IPS-11a (cell line): Measurements from ENCODE around the gene BTBD6.
"Not testable (repeated sequence)": the region's sequence is repeated elsewhere in the genome, so short reads cannot be mapped to it uniquely, and the experiment has no call there.

Experiments used
- H3K4me3 ChIP-seq: one replicate; pipeline ENCODE4 v1.5.1; 2013; ENCODE audit warnings: low read depth, low read length, control low read depth

The BTBD6 gene

DNA sequence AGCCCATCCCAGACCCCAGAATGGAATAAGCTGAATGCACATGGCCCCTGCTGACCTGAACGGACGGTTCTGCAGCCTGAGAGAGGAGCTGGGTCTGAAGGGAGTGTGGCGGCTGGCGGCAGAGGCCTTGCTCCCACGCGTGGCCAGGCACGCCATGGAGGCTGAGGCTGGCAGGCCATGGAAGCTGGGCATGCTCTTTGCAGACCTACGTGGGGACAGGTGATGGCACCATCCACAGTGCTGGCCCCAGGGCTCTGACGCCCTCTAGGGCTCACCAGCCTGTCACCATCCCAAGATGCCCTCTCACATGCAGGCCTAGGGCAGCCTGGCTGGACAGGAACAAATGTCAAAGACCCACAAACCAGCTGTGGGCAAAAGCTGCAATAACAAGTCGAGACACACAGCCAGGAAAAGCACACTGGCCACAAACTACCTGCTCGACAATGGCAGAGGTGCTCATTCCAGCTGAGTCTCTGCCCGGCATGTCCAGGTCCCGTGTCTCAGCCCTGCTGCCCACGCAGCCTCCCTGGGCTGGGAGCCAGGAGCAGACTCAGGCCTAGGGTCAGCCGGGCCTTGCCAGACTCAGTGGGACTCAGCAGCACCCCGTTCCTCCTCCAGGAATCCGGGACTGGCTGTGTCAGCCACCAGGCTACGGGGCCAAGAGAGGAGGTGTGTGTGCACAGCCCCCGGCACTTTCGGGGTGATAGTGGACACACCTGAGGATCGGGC is 19.7 kb downstream of the BTBD6 start:
- no peak overlapping the region for H3K4me3 ChIP-seq

DNA sequence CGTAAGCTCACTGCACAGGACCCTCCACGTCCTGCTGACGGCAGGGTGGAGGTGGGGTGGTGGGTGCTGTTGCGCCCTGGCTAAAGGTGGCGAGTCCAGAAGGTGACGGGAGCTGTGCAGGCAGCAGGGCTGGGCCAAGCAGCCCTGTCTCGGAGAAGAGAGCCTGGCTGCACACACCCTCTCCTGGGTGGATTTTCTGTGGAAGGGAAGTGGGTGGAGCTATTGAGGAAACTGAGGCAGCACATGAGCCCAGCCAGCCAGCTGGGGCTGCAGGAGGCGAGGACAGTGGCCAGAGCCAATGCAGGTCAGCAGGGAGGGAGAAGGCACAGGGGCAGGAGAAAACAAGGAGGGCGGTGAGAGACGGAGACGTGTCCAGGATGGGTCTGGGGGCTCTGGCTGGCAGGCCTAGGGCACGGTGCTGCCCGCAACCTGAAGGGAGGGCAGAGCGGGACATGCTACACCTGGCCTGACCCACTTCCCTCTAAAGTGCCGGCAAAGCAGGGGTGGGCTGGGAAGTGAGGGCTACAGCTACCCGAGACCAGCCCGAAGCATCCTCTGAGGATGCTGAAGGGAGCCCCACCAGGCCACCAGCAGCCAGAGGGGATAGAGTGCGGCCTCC is 20.5 kb downstream of the BTBD6 start:
- H3K4me3 ChIP-seq: no peak overlapping the region

DNA sequence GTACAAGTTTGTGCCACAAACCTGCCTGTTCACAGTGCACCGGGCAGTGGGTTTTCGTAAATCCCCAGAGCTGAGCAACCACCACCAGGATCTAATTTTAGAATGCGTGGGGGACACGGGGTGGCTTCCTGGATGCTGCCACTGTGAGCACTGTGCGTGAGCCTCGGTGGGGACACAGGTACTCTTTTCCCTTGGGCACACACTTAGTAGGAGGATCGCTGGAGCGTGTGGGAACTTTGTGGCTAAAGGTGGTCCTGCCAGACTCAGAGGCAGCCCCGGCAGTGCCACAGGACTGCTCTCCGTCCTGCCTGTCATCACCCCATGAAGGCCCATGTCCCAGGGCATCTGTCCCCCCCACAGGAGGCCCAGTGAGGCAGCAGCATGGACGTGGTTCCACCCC is 21.1 kb downstream of the BTBD6 start:
- H3K4me3 ChIP-seq: no peak overlapping the region

DNA sequence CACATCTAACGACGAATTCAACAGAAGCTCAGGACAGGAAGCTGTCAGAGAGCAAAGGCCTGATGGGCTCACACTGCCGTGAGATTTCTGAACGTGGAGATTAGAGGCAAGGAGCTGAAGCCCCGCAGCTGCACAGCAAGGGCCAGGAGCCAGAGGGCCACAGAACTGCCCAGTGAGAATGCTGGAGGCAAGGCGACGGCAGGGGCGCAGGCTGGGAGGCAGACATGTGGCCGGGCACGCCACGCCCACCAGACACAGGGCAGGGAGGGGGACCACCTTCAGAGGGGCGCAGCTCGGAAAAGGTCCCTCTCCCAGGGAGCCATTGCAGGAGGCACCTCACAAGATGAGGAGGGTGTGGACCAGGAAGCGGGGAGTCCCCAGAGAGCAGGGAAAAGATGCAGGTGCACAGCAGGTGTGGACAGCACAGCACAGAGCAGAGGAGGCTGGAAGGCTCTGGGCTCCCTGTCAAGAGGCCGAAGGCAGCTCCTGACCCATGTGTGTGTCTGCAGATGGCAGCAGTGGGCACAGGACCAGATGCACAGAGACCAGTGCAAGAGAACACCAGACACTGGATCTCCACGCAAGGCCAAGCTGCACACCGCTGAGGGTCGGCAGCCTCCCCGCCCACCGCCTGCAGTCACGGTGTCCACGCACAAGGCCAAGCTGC is 23.0 kb downstream of the BTBD6 start:
- H3K4me3 ChIP-seq: no peak overlapping the region

DNA sequence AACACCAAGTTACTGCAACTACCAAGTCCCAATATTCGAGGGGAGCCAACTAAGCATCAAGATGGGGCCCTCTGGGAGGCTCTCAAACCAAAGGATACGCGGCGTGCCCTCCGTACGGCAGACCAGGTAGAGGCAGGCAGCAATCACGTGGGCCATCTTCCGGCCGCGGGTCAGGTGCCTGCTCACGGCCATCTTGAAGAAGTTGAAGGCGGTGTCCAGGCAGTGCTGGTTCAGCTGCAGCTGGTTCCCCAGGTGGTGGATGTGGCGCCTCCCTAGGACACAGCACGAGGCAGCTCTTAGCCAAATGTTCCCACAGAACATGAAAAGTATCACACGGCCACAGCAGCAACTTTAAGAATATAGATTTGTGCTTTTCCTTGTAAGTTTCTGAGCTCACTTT is 24.3 kb downstream of the BTBD6 start:
- no peak overlapping the region for H3K4me3 ChIP-seq

DNA sequence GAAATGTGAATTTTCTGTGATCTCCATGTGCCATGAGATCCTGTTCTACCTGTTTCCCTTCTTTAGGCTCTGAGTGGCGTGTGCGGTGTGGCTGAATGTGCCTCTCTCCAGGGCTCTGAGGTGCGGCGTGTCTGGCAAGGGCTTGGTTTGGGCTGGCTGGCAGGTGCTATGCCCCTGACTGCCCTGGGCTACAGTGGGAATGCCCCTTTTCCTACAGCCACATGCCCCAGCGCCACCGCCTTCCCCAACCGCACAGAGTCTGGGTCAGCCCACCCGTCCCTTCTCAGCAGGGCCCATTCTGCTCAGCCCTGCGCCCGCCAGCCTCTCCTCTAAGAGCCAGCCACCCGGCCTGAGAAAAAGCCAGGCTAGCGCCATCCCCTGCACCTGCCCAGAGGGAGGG is 24.7 kb downstream of the BTBD6 start:
- H3K4me3 ChIP-seq: no peak overlapping the region

DNA sequence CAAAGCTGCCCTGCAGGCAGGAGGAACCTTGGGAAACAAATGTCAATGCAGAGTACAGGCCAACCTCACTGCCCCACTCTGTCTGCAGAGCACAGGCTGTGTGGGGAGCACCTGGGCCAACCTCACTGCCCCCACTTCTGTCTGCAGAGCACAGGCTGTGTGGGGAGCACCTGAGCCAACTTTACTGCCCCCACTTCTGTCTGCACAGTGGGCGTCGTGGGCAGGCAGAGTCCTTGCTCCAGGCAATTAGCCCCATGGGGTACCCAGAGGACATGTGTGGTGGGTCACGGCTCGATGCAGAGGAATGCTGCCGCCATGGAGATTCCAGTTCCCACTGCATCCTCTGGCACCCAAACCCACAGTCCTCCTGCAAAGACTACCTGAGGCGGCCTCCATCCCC is 26.3 kb downstream of the BTBD6 start:
- H3K4me3 ChIP-seq: no peak overlapping the region

DNA sequence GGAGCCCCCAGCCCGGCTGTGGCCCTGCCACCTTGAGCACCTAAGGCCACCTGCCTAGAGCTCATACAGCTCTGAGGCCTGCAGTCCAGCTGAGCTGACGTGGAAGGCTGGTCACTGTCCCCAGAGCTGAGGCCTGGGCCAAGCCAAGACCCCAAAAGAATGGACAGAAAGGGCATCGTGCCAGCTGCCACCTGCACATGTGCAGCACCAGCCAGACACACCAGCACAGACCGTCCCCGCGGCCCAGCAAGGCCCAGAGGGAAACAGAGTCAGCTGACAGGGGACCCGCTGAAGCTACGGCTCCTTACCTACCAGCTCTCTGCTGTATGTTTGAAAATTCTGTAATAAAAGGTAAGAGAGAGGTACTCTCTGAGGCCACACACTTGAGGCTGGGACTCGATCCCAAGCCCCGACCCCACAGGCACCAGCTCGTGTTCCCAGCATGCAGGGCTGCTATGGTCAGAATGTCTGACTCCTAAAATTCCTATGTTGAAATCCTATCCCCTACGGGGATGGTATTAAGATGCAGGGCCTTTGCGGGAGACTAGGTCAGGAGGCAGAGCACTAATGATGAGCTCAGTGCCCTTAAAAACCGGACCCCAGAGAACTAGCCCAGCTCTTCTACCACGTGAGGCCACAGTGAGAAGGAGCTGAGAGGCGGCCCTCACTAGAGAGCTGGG is 27.1 kb downstream of the BTBD6 start:
- no peak overlapping the region for H3K4me3 ChIP-seq

DNA sequence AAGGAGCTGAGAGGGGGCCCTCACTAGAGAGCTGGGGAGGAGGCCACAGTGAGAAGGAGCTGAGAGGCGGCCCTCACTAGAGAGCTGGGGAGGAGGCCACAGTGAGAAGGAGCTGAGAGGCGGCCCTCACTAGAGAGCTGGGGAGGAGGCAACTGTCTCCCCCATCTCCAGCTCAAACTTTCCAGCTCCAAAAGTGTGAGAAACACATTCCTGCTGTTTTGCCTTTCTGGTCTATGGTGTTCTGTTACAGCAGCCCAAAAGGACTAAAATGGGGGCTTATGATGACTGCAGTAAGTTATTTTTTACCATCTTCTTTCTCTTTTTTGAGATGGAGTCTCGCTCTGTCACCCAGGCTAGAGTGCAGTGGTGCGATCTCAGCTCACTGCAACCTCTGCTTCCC is 29.1 kb downstream of the BTBD6 start:
- not testable (repeated sequence) for H3K4me3 ChIP-seq

DNA sequence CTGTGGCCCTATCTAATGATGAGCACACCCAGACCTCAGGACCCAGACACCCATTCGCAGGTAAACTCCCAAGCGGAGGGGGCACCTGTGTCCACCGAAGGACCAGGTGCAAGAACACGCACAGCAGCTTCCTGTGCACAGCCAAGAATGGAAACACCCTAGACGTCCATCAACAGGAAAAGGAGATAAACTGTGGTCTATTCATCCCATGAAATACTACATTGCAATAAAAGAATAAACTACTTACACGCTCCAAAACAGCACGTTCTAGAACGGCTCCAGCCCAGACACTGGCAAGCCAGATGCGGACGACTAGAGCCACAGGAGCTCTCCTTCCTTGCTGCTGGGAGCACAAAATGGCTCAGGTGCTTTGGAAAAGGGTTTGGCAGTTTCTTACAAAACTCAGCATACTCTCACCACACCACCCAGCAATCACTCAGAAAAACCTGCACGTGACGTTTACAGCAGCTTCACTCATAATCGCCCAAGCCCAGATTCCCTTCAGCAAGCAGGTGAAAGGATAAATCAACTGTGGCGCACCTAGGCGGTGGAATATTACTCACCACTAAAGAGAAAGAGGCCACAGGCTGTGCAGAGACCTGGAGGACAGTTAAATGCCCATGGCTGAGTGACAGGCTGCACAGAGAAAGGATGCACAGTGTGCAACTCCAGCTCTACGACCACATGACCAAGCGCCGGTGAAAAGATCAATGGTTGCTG is 31.5 kb downstream of the BTBD6 start:
- no peak overlapping the region for H3K4me3 ChIP-seq

DNA sequence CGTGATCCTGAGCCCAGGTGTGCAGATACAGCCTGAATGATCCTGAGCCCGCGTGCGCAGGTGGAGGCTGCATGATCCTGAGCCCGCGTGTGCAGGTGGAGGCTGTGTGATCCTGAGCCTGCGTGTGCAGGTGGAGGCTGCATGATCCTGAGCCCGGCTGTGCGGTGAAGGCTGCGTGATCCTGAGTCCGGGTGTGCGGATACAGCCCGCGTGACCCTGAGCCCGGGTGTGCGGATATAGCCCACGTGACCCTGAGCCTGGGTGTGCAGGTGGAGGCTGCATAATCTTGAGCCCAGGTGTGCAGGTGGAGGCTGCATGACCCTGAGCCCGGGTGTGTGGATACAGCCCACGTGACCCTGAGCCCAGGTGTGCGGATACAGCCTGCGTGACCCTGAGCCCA is 32.2 kb downstream of the BTBD6 start:
- H3K4me3 ChIP-seq: no peak overlapping the region

DNA sequence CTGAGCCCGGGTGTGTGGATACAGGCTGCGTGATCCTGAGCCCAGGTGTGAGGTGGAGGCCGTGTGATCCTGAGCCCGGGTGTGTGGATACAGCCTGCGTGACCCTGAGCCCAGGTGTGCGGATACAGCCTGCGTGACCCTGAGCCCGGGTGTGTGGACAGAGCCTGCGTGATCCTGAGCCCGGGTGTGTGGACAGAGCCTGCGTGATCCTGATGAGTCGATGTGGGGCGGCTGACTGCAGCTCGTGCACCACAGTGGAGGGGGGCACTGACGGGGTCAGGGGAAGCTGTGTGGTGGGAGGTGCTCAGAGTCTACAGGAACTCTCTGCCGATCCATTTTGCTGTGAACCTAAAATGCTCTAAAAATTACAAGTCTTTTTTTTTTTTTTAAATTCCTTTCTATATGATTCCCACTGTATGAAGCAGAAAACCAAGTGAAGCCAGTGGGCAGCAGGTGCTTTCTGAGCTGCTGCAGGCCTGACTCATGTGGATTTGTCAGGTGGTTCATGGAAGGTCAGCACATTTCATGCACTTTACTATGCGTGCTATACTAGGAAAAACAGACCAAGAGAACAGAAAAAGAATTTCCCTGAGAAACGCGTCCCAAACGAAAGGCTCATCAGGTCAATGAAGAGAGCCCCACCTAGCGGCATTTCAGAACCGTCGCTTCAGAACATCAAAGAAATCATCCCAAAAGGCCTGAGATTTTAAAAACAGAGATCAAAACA is 33.2 kb downstream of the BTBD6 start:
- no peak overlapping the region for H3K4me3 ChIP-seq

DNA sequence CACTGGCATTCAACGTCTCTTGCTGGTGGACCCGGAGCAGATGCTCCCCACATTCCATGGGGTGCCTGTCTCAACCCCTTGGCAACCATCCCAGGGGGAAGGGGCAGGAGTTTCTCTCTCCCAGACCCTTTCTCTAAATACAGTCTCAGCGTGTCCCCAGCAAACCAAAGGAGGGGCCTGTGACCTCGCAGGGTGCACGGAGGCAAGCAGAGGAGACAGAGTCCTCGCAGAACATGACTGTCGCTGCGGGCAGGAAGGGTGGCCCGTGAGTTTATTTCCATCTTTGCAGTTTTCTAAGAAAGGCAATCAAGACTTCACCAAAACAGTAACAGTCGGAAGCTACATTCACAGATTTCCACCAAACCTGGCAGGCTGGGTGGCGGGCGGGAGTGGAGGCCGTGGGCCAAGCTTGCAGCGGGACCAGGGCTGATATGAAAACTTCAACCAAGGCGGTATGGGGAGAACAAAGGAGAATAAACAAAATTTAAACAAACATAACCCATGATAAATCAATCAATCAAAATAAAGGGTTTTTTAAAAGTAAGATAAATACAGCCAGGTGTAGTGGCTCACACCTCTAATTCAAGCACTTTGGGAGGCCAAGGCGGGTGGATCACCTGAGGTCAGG is 33.9 kb downstream of the BTBD6 start:
- H3K4me3 ChIP-seq: no peak overlapping the region

DNA sequence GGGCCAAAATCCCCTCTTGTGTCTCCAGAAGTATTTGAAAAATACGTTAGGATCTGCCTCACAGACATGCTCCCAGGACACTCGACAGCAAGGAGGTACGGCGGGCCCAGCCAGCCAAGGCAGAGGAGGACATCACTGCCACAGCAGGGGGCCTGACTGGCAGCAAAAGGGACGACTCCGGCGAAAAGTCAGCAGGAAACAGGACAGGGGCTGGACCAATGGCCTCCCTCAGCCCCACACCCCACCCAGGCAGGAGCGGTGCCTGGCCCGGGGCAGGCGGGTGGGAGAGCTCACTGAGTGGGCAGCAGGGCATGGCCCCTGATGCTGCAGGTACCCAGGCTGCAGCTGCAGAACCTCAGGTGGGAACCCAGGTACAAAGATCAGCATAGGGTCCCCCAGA is 34.7 kb downstream of the BTBD6 start:
- H3K4me3 ChIP-seq: no peak overlapping the region

DNA sequence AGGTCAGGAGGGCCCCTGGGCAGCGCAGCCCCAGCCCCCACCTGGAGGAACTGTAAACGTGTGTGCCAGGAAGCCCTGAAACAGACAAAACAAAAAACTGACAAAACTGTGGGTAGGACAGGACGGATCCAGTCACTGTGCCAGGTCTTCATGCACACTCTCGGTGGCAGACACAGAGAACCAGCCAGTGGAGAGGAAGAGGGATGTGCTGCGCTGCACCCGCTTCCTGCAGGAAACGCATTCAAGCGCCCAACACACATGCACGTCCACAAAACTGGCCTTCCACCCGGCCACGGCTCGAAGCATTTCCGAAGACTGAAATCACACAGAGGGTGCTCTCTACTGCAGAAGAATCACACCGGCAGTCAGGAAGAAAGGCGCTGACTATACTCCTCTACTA is 35.6 kb downstream of the BTBD6 start:
- no peak overlapping the region for H3K4me3 ChIP-seq

DNA sequence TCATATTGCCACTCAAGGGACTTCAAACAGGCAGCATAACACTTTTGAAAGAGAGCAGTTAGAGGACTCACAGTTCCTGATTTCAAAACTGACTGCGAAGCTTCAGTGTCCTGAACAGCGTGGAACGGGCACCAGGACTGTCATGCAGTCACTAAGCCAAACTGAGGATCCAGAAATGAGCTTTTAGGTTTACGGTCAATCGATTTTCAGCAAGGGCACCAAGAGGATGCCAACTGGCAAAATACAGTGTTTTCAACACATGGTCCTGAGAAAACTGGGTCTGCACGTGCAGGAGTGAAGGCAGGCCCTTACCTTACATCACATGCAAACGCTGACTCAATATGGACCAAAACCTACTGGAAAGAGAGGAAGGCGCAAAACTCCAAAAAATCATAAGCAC is 36.8 kb downstream of the BTBD6 start:
- no peak overlapping the region for H3K4me3 ChIP-seq

DNA sequence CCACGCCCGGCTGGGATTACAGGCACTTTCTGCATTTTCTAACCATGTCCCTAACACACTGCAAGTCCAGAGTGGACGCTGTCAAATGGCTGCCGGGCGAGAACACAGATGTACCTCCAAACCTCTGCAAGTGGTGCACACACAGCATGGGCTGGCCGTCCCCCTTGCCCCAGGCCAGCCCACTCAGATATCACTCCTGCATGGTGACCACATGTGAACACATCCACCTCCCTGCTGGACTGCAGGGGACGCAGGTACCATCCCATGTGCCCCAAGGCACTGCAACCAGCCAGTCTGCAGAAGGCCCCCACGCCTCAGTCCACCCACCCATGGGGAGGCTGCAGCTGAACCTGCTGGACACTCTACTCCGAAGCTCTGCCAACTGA is 38.4 kb downstream of the BTBD6 start:
- H3K4me3 ChIP-seq: no peak overlapping the region

DNA sequence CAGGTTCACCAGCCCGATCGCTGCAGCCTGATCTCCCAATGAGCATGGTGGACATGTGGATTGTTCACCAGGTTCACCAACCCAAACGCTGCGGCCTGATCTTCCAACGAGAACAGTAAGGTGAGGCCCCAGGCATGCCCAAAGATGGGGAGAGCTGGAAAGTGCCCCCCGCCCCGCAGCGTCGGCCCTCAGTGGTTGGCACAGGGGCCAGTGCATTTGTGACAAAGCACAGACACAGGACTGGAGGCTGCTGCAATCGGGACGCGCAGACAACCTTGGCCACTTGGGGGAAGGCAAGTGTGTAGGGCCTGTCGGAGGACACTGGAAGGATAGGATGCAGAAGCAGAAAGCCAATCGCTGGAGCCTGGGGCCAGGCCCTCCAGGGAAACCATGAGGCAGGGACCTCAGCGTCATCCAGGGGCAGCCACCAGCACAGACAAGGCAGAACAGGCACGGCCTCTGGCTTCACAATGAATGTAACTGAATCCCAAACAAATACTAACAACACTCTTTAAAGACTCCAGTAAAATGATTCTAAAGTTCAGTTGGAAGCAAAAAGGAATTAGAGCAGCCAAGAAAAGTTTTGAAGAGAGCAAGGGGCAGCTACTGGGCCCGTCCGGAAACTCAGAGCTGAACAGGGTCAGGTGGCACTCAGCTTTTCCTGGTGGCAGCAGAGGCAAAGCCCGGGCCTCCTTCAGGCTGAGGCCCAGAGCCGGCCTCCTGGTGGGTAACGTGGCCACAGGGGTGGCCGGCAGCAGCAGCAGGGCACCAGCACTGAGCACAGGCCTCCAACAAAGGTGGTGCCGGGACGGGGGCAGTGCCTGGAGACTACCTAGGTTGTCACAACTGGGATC is 39.1 kb downstream of the BTBD6 start:
- H3K4me3 ChIP-seq: no peak overlapping the region

DNA sequence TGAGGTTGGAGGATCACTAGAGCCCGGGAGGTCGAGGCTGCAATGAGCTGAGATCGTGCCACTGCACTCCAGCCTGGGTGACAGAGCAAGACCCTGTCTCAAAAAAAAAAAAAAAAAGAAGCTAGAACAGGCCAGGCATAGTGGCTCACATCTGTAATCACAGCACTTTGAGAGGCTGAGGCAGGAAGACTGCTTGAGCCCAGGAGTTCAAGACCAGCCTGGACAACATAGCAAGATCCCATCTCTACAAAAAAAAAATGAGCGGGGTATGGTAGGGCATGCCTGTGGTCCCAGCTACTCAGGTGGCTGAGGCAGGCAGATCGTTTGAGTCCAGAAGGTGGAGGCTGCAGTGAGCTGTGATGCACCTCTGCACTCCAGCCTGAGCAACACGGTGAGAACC is 40.6 kb downstream of the BTBD6 start:
- not testable (repeated sequence) for H3K4me3 ChIP-seq
